T-cell (primary cell): ENCODE measurements around the gene DIMT1. TPM values are rescaled to one million over a fixed set of nuclear protein-coding genes. Genes with fewer than 3 reads are reported as not detected.

Experiments used
- ATAC-seq, 4 experiments: fragments of 200-7000 bp in 3 of 4; fragments of 150-1000 bp in 1 of 4; cut with Tn5 transposase; replicated peaks in 1 of 4; 1 replicate in 3 of 4; 2 replicates in 1 of 4; pipeline ENCODE4 v1.10.0; 2021; ENCODE audit warnings: moderate library complexity in 3 of 4, mild to moderate bottlenecking in 2 of 4, moderate number of reproducible peaks in 1 of 4
- CTCF ChIA-PET, 2 donors: fragments of 300-600 bp; sonication (Branson Sonifier 250); formaldehyde crosslinking; loops; one replicate each; lab custom pipeline; 2022; ENCODE audit warnings: antibody characterized with exemption in 2 of 2; lab: Charles Lee
- POLR2A ChIA-PET, 2 donors: fragments of 300-600 bp; sonication (Branson Sonifier 250); formaldehyde crosslinking; loops; one replicate each; lab custom pipeline; 2022; ENCODE audit warnings: antibody characterized with exemption in 2 of 2; lab: Charles Lee
- DNase-seq, 35 experiments: peaks; one replicate each; pipeline versions ENCODE4 v3.0.0 to v3.0.0-alpha.2; 2013 to 2023
- H3K27ac ChIP-seq: one replicate; pipeline ENCODE4 v1.5.1; 2013; ENCODE audit warnings: low read length
- H3K27me3 ChIP-seq, 2 experiments: replicated peaks in 1 of 2; 1 replicate in 1 of 2; 2 replicates in 1 of 2; pipeline versions ENCODE4 v1.6.1 to v1.7.0; 2013; ENCODE audit warnings: low read length in 1 of 2, mixed read lengths in 1 of 2; ENCODE audit not compliant: control insufficient read depth in 2 of 2, insufficient read depth in 2 of 2; ENCODE audit errors: extremely low read depth in 1 of 2
- H3K36me3 ChIP-seq, 2 donors: 1 replicate in 1 of 2; 2 replicates in 1 of 2; pipeline versions ENCODE4 v1.6.1 to v1.7.0; 2013; ENCODE audit warnings: low read length in 1 of 2; ENCODE audit not compliant: control insufficient read depth in 2 of 2, insufficient read depth in 1 of 2; ENCODE audit errors: extremely low read depth in 1 of 2
- H3K4me1 ChIP-seq, 2 experiments: 1 replicate in 1 of 2; 2 replicates in 1 of 2; pipeline versions ENCODE4 v1.6.1 to v1.7.0; 2013; ENCODE audit warnings: low read length in 2 of 2, mixed read lengths in 1 of 2; ENCODE audit not compliant: insufficient read depth in 2 of 2, control insufficient read depth in 1 of 2; ENCODE audit errors: extremely low read depth in 1 of 2
- H3K4me3 ChIP-seq, 2 donors: 1 replicate in 1 of 2; 2 replicates in 1 of 2; pipeline versions ENCODE4 v1.5.1 to v1.7.0; 2013; ENCODE audit warnings: mild to moderate bottlenecking in 2 of 2, low read length in 1 of 2, moderate library complexity in 1 of 2; ENCODE audit not compliant: control insufficient read depth in 1 of 2; ENCODE audit errors: extremely low read depth in 1 of 2
- H3K9me3 ChIP-seq: 2 replicates; pipeline ENCODE4 v1.7.0; 2013
- H3K27ac Mint-ChIP-seq, 2 donors: one replicate each; pipeline ENCODE4 v1.8.0; 2020 to 2021; ENCODE audit warnings: mild to moderate bottlenecking in 2 of 2, mixed read lengths in 2 of 2
- H3K27me3 Mint-ChIP-seq, 2 donors: one replicate each; pipeline ENCODE4 v1.8.0; 2021 to 2022; ENCODE audit warnings: mixed read lengths in 2 of 2
- H3K36me3 Mint-ChIP-seq: one replicate; pipeline ENCODE4 v1.8.0; 2021; ENCODE audit warnings: mixed read lengths
- H3K4me1 Mint-ChIP-seq, 3 donors: one replicate each; pipeline ENCODE4 v1.8.0; 2020 to 2022; ENCODE audit warnings: mixed read lengths in 3 of 3, mild to moderate bottlenecking in 1 of 3
- H3K4me3 Mint-ChIP-seq, 3 donors: one replicate each; pipeline ENCODE4 v1.8.0; 2020 to 2022; ENCODE audit warnings: mild to moderate bottlenecking in 3 of 3, mixed read lengths in 3 of 3, moderate library complexity in 3 of 3
- H3K9me3 Mint-ChIP-seq, 3 donors: one replicate each; pipeline ENCODE4 v1.8.0; 2020 to 2022; ENCODE audit warnings: mixed read lengths in 3 of 3
- WGBS: methylation state at CpG from one replicate; pipeline ENCODE4 v1.1.5; 2013; ENCODE audit warnings: missing lambda C conversion rate; ENCODE audit not compliant: insufficient coverage; 5-methylcytosine and 5-hydroxymethylcytosine counted together
- total RNA-seq, 35 experiments: library from RNA in 6 of 35; stranded (reverse) in 6 of 35; fragments of 120-200 nt in 1 of 35; gene quantifications; one replicate each; pipeline versions ENCODE4 v1.2.1 to v1.2.4 and lab custom pipeline; 2013 to 2026

The DIMT1 gene
- total RNA-seq, 5 donors from 2014 or later (not counting 1 experiment from before 2014, with no cell fraction given), result 18.5 to 27.5 (median 25.4) TPM

- no peak overlapping the region for H3K4me3 Mint-ChIP-seq
- H3K27ac ChIP-seq, result no peak overlapping the region
- ChIA-PET POLR2A (no interaction called here), CTCF (interaction anchor here in 1 of 2 donors (0.6 kb wide), 1 partner anchor 281 kb away, joined by 4 read pairs; no protein-coding TSS in a partner anchor)
- H3K4me1 ChIP-seq, result no peaks in the 10 kb centered on the region
- no CpG with 5 or more reads among the region's 1 CpG for WGBS
- no peaks in the 10 kb centered on the region for H3K27me3 ChIP-seq
- no peak for DNase-seq
- no peak overlapping the region for H3K4me3 ChIP-seq
- H3K27me3 Mint-ChIP-seq, result no peaks in the 10 kb centered on the region
- no peak for ATAC-seq
- H3K4me1 Mint-ChIP-seq, result peaks cover 27 to 38% (median 30%) of the 10 kb centered on the region in 3 donors
- no peaks in the 10 kb centered on the region for H3K9me3 Mint-ChIP-seq
- H3K36me3 ChIP-seq, result peaks cover 0 to 5% of the 10 kb centered on the region in 2 donors
- H3K27ac Mint-ChIP-seq, result no peak overlapping the region
- H3K9me3 ChIP-seq, result no peaks in the 10 kb centered on the region
- H3K36me3 Mint-ChIP-seq, result peaks cover 16% of the 10 kb centered on the region
These were observed 21.1 kb upstream of the DIMT1 start for GRCh38 chr5:62424763-62425162.

GRCh38 chr5:62421414-62421813, 17.7 kb upstream of the DIMT1 start:
- DNase-seq, result no peak
- POLR2A ChIA-PET, result no interaction called here

DNA sequence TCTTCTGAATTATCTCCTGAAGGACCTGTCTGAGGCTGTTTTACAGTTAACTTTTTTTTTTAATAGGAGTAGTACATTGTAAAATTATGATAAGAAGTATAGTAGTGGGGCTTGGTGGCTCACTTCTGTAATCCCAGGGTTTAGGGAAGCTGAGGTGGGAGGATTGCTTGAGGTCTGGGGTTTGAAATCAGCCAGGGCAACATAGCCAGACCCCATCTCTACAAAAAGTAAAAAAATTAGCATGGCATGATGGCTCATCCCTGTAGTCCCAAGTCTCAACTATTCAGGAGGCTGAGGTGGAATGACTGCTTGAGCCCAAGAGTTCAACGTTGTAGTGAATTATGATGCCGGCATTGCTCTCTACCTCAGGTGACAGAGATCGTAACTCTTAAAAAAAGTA, 15.9 kb upstream of the DIMT1 start:
- Histone ChIP-seq H3K36me3 (peaks cover 0 to 13% of the 10 kb centered on the region in 2 donors), H3K4me1 (no peaks in the 10 kb centered on the region), H3K27ac (no peak overlapping the region), H3K9me3 (no peaks in the 10 kb centered on the region), H3K27me3 (no peaks in the 10 kb centered on the region), H3K4me3 (no peak overlapping the region)
- DNase-seq (no peak), ATAC-seq (no peak)
- H3K4me3 Mint-ChIP-seq, result no peak overlapping the region
- peaks cover 21% of the 10 kb centered on the region for H3K36me3 Mint-ChIP-seq
- CTCF ChIA-PET, result interaction anchor here (0.6 to 1.5 kb wide), 2 partner anchors 17 to 64 kb away, joined by 3 to 4 read pairs; no protein-coding TSS in a partner anchor
- H3K27me3 Mint-ChIP-seq, result no peaks in the 10 kb centered on the region
- H3K27ac Mint-ChIP-seq, result no peak overlapping the region
- WGBS, result no CpG with 5 or more reads among the region's 3 CpGs
- no peaks in the 10 kb centered on the region for H3K9me3 Mint-ChIP-seq
- peaks cover 27 to 31% (median 29%) of the 10 kb centered on the region in 3 donors for H3K4me1 Mint-ChIP-seq
- POLR2A ChIA-PET, result interaction anchor here in 1 of 2 donors (0.6 kb wide), 1 partner anchor 31 kb away, joined by 3 read pairs; no protein-coding TSS in a partner anchor

More at GRCh38 chr5:62421414-62421813, 17.7 kb upstream of the DIMT1 start:
- H3K9me3 Mint-ChIP-seq, result no peaks in the 10 kb centered on the region
- no CpG with 5 or more reads among the region's 1 CpG for WGBS
- Histone ChIP-seq H3K27me3 (no peaks in the 10 kb centered on the region), H3K4me3 (no peak overlapping the region), H3K9me3 (no peaks in the 10 kb centered on the region), H3K36me3 (peaks cover 0 to 15% of the 10 kb centered on the region in 2 donors), H3K27ac (no peak overlapping the region), H3K4me1 (no peaks in the 10 kb centered on the region)
- H3K36me3 Mint-ChIP-seq, result peaks cover 18% of the 10 kb centered on the region
- peaks cover 28 to 39% (median 35%) of the 10 kb centered on the region in 3 donors for H3K4me1 Mint-ChIP-seq
- CTCF ChIA-PET, result interaction anchor here in 1 of 2 donors (1.1 kb wide), 1 partner anchor 8 kb away, joined by 4 read pairs; no protein-coding TSS in a partner anchor
- H3K27me3 Mint-ChIP-seq, result no peaks in the 10 kb centered on the region
- H3K27ac Mint-ChIP-seq, result no peak overlapping the region
- no peak overlapping the region for H3K4me3 Mint-ChIP-seq
- ATAC-seq, result no peak

GRCh38 chr5:62418462-62419076, 14.9 kb upstream of the DIMT1 start:
- H3K9me3 Mint-ChIP-seq, result no peaks in the 10 kb centered on the region
- CTCF ChIA-PET, result interaction anchor here (0.5 to 1.5 kb wide), 2 partner anchors 16 to 45 kb away, joined by 3 to 5 read pairs; no protein-coding TSS in a partner anchor

DNA sequence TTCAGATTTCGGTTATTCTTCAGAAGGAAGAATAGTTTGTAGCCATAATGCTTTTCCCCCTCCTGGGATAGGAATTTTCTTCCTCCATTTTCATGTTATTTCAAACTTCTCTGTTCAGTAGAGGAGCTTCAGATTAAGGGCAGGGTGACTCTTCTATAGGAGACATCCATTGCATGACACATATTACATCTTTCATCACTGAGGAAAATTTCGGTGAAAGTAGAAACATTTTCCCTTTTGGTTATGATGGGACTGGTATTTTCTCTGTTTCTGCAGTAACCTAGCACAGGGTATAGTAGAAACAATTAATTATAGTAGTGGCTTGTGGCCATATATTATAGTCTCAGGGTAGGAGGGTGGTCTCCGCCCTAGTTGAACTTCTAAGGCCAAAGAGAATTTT, 10.0 kb upstream of the DIMT1 start:
- peaks cover 0 to 5% of the 10 kb centered on the region in 2 donors for H3K36me3 ChIP-seq
- peak overlapping the region; percentile 93 to 98 for H3K4me3 ChIP-seq
- Mint-ChIP-seq H3K4me1 (peaks cover 26 to 34% (median 31%) of the 10 kb centered on the region in 3 donors), H3K27ac (no peak overlapping the region), H3K27me3 (peaks cover 0 to 2% of the 10 kb centered on the region in 2 donors), H3K9me3 (no peaks in the 10 kb centered on the region), H3K36me3 (peaks cover 10% of the 10 kb centered on the region), H3K4me3 (peak overlapping the region; percentile 87 to 91 (median 88))
- H3K4me1 ChIP-seq, result peaks cover 13 to 15% of the 10 kb centered on the region in 2 experiments
- no peaks in the 10 kb centered on the region for H3K9me3 ChIP-seq
- no CpG with 5 or more reads among the region's 3 CpGs for WGBS
- CTCF ChIA-PET, result interaction anchor here (0.6 to 1.3 kb wide), 3 partner anchors 8 to 11 kb away, joined by 3 to 4 read pairs (median 3); partner anchors contain the start of gene DIMT1 (in 1 of the 2)
- POLR2A ChIA-PET, result interaction anchor here (1.5 to 2.6 kb wide), 3 partner anchors 10 to 108 kb away, joined by 6 to 70 read pairs (median 9); partner anchors contain the start of genes DIMT1 (in 2 of the 2) and KIF2A (in 1 of the 2)
- no peaks in the 10 kb centered on the region for H3K27me3 ChIP-seq
- ATAC-seq (no peak), DNase-seq (no peak)
- no peak overlapping the region for H3K27ac ChIP-seq

More at GRCh38 chr5:62418462-62419076, 14.9 kb upstream of the DIMT1 start:
- Histone ChIP-seq H3K4me3 (no peak overlapping the region), H3K9me3 (no peaks in the 10 kb centered on the region), H3K36me3 (peaks cover 0 to 10% of the 10 kb centered on the region in 2 donors), H3K27me3 (no peaks in the 10 kb centered on the region), H3K4me1 (peaks cover under 1 to 5% of the 10 kb centered on the region in 2 experiments), H3K27ac (no peak overlapping the region)
- POLR2A ChIA-PET, result no interaction called here
- H3K4me3 Mint-ChIP-seq, result no peak overlapping the region
- H3K27me3 Mint-ChIP-seq, result no peaks in the 10 kb centered on the region
- no peak for ATAC-seq
- H3K27ac Mint-ChIP-seq, result no peak overlapping the region
- no CpG with 5 or more reads among the region's 4 CpGs for WGBS
- peaks cover 32 to 36% (median 35%) of the 10 kb centered on the region in 3 donors for H3K4me1 Mint-ChIP-seq
- no peak for DNase-seq
- peaks cover 18% of the 10 kb centered on the region for H3K36me3 Mint-ChIP-seq
